H1 (cell line): ENCODE results near the gene PHC2. TPM values are rescaled to one million over a fixed set of nuclear protein-coding genes. Genes with fewer than 3 reads are reported as not detected.

Experiments used
- CEBPB ChIP-seq: IDR thresholded peaks from 2 replicates; pipeline ENCODE4 v1.6.1; 2012; ENCODE audit warnings: low read depth, low read length
- GABPA ChIP-seq: IDR thresholded peaks from 2 replicates; pipeline ENCODE4 v1.6.1; 2011; ENCODE audit warnings: mild to moderate bottlenecking, low read length, moderate library complexity, borderline replicate concordance; ENCODE audit not compliant: insufficient read depth
- KDM4A ChIP-seq: IDR thresholded peaks from one replicate; pipeline ENCODE4 v1.7.1; 2012; ENCODE audit warnings: low read depth, mild to moderate bottlenecking, moderate library complexity, low read length, inconsistent platforms; ENCODE audit not compliant: severe bottlenecking
- RXRA ChIP-seq: IDR thresholded peaks from 2 replicates; pipeline ENCODE4 v1.6.1; 2011; ENCODE audit warnings: low read depth, mild to moderate bottlenecking, low read length, moderate library complexity; ENCODE audit not compliant: insufficient read depth
- SAP30 ChIP-seq: fragments of 300-600 bp; sonication (generic); IDR thresholded peaks from 2 replicates; pipeline ENCODE4 v1.7.1; 2012; ENCODE audit warnings: low read length, moderate library complexity, mild to moderate bottlenecking, inconsistent platforms; ENCODE audit not compliant: insufficient read depth, insufficient replicate concordance
- SUZ12 ChIP-seq: fragments of 200-600 bp; sonication (generic); IDR thresholded peaks from 2 replicates; pipeline ENCODE4 v1.6.1; 2012; ENCODE audit warnings: mild to moderate bottlenecking, inconsistent platforms, low read length, moderate library complexity, mixed read lengths
- TAF1 ChIP-seq: IDR thresholded peaks from 2 replicates; pipeline ENCODE4 v1.6.1; 2011; ENCODE audit warnings: mild to moderate bottlenecking, low read depth, low read length
- TEAD4 ChIP-seq: IDR thresholded peaks from 2 replicates; pipeline ENCODE4 v1.6.1; 2012; ENCODE audit warnings: low read depth, low read length, inconsistent platforms, mixed read lengths
- YY1 ChIP-seq: IDR thresholded peaks from 2 replicates; pipeline ENCODE4 v1.6.1; 2011; ENCODE audit warnings: low read depth, mild to moderate bottlenecking, low read length
- ZNF274 ChIP-seq: IDR thresholded peaks from 2 replicates; pipeline ENCODE4 v1.7.0; 2012; ENCODE audit warnings: low read length, borderline replicate concordance; ENCODE audit errors: extremely low read depth
- polyA plus RNA-seq, 7 experiments: library from polyadenylated mRNA; depleted of rRNA in 3 of 7; stranded (reverse) in 5 of 7; unstranded in 2 of 7; fragments of >200 nt in 5 of 7; fragments of 200-250 nt in 2 of 7; gene quantifications; 1 replicate in 5 of 7; 2 replicates in 1 of 7; 4 replicates in 1 of 7; pipeline versions ENCODE4 v1.2.1 to v1.2.3, GENCODE V29; 2011 to 2013; ENCODE audit warnings: missing spikeins in 2 of 7, mixed read lengths in 2 of 7
- total RNA-seq: library from RNA; stranded (reverse); fragmentation: NEBNext Ultra II Directional; extraction: Animal tissue kit (Norgen Biotek cat#: 25700); gene quantifications from 2 replicates; pipeline ENCODE4 v1.2.1, GENCODE V29; 2021
- TF ChIP-seq, protein P1 (sequence below): fragments of 300-600 bp; sonication (generic); IDR thresholded peaks from 2 replicates; pipeline ENCODE4 v1.7.1; 2012; ENCODE audit warnings: low read length, moderate library complexity, mild to moderate bottlenecking, inconsistent platforms; ENCODE audit not compliant: insufficient replicate concordance

The PHC2 gene
- total and polyA plus RNA-seq, 2 of the 8 experiments (the other 6 are each of a cell fraction or from before 2014, with no cell fraction given): 5.6 to 14.2 TPM

DNA sequence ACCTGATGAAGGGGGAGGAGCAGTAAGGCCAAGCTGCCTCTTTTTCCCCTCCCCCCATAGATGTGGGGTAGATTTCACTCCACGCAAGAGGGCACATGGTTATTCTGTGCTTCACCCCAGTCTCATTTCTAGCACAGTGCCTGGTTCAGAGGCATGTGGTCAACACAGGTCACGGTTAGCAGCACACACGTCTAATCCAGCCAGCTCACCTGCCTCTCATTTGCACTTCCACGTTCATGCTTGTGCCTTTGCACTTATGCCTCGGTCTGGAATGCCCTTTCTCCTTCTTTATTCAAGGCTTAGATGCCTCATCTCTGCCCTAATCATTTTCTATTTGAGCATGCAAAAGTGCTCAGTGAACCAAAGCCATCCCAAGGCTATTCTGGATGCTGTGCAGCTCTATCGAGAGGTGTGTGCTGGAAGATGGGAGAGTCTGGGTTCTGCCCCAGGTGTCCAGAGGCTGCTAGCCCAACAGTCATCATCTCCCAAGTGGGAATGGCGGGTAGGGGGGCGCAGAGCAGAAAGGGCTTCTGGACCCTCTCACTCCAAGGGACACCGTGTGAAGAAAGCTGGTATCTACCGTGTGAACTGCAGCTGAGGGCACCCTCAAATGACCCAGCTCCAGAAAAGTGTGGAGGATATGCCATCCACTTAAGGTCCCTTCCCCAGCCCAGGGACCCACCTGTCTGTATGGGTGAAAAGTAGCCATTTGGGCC lies 107.9 kb downstream of the PHC2 start (continued):
- TF ChIP-seq, protein P1, sequence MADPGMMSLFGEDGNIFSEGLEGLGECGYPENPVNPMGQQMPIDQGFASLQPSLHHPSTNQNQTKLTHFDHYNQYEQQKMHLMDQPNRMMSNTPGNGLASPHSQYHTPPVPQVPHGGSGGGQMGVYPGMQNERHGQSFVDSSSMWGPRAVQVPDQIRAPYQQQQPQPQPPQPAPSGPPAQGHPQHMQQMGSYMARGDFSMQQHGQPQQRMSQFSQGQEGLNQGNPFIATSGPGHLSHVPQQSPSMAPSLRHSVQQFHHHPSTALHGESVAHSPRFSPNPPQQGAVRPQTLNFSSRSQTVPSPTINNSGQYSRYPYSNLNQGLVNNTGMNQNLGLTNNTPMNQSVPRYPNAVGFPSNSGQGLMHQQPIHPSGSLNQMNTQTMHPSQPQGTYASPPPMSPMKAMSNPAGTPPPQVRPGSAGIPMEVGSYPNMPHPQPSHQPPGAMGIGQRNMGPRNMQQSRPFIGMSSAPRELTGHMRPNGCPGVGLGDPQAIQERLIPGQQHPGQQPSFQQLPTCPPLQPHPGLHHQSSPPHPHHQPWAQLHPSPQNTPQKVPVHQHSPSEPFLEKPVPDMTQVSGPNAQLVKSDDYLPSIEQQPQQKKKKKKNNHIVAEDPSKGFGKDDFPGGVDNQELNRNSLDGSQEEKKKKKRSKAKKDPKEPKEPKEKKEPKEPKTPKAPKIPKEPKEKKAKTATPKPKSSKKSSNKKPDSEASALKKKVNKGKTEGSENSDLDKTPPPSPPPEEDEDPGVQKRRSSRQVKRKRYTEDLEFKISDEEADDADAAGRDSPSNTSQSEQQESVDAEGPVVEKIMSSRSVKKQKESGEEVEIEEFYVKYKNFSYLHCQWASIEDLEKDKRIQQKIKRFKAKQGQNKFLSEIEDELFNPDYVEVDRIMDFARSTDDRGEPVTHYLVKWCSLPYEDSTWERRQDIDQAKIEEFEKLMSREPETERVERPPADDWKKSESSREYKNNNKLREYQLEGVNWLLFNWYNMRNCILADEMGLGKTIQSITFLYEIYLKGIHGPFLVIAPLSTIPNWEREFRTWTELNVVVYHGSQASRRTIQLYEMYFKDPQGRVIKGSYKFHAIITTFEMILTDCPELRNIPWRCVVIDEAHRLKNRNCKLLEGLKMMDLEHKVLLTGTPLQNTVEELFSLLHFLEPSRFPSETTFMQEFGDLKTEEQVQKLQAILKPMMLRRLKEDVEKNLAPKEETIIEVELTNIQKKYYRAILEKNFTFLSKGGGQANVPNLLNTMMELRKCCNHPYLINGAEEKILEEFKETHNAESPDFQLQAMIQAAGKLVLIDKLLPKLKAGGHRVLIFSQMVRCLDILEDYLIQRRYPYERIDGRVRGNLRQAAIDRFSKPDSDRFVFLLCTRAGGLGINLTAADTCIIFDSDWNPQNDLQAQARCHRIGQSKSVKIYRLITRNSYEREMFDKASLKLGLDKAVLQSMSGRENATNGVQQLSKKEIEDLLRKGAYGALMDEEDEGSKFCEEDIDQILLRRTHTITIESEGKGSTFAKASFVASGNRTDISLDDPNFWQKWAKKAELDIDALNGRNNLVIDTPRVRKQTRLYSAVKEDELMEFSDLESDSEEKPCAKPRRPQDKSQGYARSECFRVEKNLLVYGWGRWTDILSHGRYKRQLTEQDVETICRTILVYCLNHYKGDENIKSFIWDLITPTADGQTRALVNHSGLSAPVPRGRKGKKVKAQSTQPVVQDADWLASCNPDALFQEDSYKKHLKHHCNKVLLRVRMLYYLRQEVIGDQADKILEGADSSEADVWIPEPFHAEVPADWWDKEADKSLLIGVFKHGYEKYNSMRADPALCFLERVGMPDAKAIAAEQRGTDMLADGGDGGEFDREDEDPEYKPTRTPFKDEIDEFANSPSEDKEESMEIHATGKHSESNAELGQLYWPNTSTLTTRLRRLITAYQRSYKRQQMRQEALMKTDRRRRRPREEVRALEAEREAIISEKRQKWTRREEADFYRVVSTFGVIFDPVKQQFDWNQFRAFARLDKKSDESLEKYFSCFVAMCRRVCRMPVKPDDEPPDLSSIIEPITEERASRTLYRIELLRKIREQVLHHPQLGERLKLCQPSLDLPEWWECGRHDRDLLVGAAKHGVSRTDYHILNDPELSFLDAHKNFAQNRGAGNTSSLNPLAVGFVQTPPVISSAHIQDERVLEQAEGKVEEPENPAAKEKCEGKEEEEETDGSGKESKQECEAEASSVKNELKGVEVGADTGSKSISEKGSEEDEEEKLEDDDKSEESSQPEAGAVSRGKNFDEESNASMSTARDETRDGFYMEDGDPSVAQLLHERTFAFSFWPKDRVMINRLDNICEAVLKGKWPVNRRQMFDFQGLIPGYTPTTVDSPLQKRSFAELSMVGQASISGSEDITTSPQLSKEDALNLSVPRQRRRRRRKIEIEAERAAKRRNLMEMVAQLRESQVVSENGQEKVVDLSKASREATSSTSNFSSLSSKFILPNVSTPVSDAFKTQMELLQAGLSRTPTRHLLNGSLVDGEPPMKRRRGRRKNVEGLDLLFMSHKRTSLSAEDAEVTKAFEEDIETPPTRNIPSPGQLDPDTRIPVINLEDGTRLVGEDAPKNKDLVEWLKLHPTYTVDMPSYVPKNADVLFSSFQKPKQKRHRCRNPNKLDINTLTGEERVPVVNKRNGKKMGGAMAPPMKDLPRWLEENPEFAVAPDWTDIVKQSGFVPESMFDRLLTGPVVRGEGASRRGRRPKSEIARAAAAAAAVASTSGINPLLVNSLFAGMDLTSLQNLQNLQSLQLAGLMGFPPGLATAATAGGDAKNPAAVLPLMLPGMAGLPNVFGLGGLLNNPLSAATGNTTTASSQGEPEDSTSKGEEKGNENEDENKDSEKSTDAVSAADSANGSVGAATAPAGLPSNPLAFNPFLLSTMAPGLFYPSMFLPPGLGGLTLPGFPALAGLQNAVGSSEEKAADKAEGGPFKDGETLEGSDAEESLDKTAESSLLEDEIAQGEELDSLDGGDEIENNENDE: no peak
- no peak for TF ChIP-seq KDM4A
- no peak for TF ChIP-seq ZNF274
- no peak for TF ChIP-seq TEAD4
- TF ChIP-seq RXRA: no peak
- TF ChIP-seq YY1: no peak
- no peak for TF ChIP-seq SAP30
- TF ChIP-seq SUZ12: no peak
- TF ChIP-seq CEBPB: no peak
- TF ChIP-seq GABPA: no peak
- no peak for TF ChIP-seq TAF1
